H9 (cell line): ENCODE data around the gene CCR3. TPM values are rescaled to one million over a fixed set of nuclear protein-coding genes. Genes with fewer than 3 reads are reported as not detected.

Experiments
- DNase-seq: peaks from one replicate; pipeline ENCODE4 v3.0.0-alpha.2; 2017
- H2AFZ ChIP-seq: one replicate; pipeline ENCODE4 v1.6.1; 2013; ENCODE audit warnings: mild to moderate bottlenecking, low read length, control low read depth, moderate library complexity
- H2AK5ac ChIP-seq: 2 replicates; pipeline ENCODE4 v1.6.1; 2013; ENCODE audit warnings: low read length, control low read depth, mixed read lengths; ENCODE audit not compliant: insufficient read length
- H2BK120ac ChIP-seq: one replicate; pipeline ENCODE4 v1.6.1; 2013; ENCODE audit warnings: low read depth, mild to moderate bottlenecking, low read length, control low read depth, inconsistent platforms; ENCODE audit not compliant: poor library complexity, severe bottlenecking
- H2BK12ac ChIP-seq: 2 replicates; pipeline ENCODE4 v1.6.1; 2013; ENCODE audit warnings: low read length, control low read depth, mixed read lengths, low read depth; ENCODE audit not compliant: insufficient read length
- H2BK15ac ChIP-seq: 2 replicates; pipeline ENCODE4 v1.6.1; 2013; ENCODE audit warnings: low read depth, low read length, control low read depth
- H2BK20ac ChIP-seq: one replicate; pipeline ENCODE4 v1.6.1; 2013; ENCODE audit warnings: low read depth, mild to moderate bottlenecking, low read length, control low read depth, inconsistent platforms; ENCODE audit not compliant: poor library complexity, severe bottlenecking
- H2BK5ac ChIP-seq: 2 replicates; pipeline ENCODE4 v1.6.1; 2013; ENCODE audit warnings: low read length, control low read depth, mixed read lengths; ENCODE audit not compliant: insufficient read length
- H3K14ac ChIP-seq: 2 replicates; pipeline ENCODE4 v1.6.1; 2013; ENCODE audit warnings: low read length, control low read depth; ENCODE audit not compliant: insufficient read depth
- H3K18ac ChIP-seq: 2 replicates; pipeline ENCODE4 v1.6.1; 2013; ENCODE audit warnings: low read depth, mild to moderate bottlenecking, mixed read lengths, low read length, control low read depth; ENCODE audit not compliant: insufficient read length
- H3K23ac ChIP-seq: 2 replicates; pipeline ENCODE4 v1.6.1; 2013; ENCODE audit warnings: low read length, control low read depth, mixed read lengths, low read depth; ENCODE audit not compliant: insufficient read length
- H3K23me2 ChIP-seq: 2 replicates; pipeline ENCODE4 v1.6.1; 2013; ENCODE audit warnings: low read depth, mild to moderate bottlenecking, mixed read lengths, low read length, control low read depth; ENCODE audit not compliant: insufficient read length, poor library complexity, severe bottlenecking
- H3K27ac ChIP-seq: 2 replicates; pipeline ENCODE4 v1.5.1; 2013; ENCODE audit warnings: low read length, control low read depth, mixed read lengths, low read depth; ENCODE audit not compliant: insufficient read length
- H3K27me3 ChIP-seq: 2 replicates; pipeline ENCODE4 v1.6.1; 2013; ENCODE audit warnings: low read length, control low read depth, inconsistent platforms; ENCODE audit not compliant: insufficient read depth
- H3K4ac ChIP-seq: 2 replicates; pipeline ENCODE4 v1.6.1; 2013; ENCODE audit warnings: low read depth, mild to moderate bottlenecking, control low read depth, inconsistent platforms, low read length, moderate library complexity
- H3K4me1 ChIP-seq: 2 replicates; pipeline ENCODE4 v1.6.1; 2013; ENCODE audit warnings: low read length, control low read depth, inconsistent platforms; ENCODE audit not compliant: insufficient read depth
- H3K4me2 ChIP-seq: 2 replicates; pipeline ENCODE4 v1.6.1; 2013; ENCODE audit warnings: low read length, control low read depth, mixed read lengths; ENCODE audit not compliant: insufficient read length, insufficient read depth
- H3K56ac ChIP-seq: 2 replicates; pipeline ENCODE4 v1.6.1; 2013; ENCODE audit warnings: low read depth, mild to moderate bottlenecking, mixed read lengths, low read length, control low read depth; ENCODE audit not compliant: insufficient read length
- H3K79me1 ChIP-seq: 2 replicates; pipeline ENCODE4 v1.6.1; 2013; ENCODE audit warnings: low read depth, mild to moderate bottlenecking, moderate library complexity, low read length, control low read depth, inconsistent platforms; ENCODE audit not compliant: insufficient read depth, poor library complexity, severe bottlenecking
- H3K79me2 ChIP-seq: 2 replicates; pipeline ENCODE4 v1.6.1; 2013; ENCODE audit warnings: low read length, control low read depth, inconsistent platforms; ENCODE audit not compliant: insufficient read depth
- H3K9ac ChIP-seq: 2 replicates; pipeline ENCODE4 v1.6.1; 2013; ENCODE audit warnings: low read length, control low read depth, mixed read lengths; ENCODE audit not compliant: insufficient read length; ENCODE audit errors: extremely low read depth
- H3K9me3 ChIP-seq: one replicate; pipeline ENCODE4 v1.6.1; 2013; ENCODE audit warnings: low read depth, low read length, inconsistent platforms; ENCODE audit not compliant: control insufficient read depth
- H3T11ph ChIP-seq: one replicate; pipeline ENCODE4 v1.6.1; 2013; ENCODE audit warnings: mild to moderate bottlenecking, low read length, control low read depth, inconsistent platforms
- H4K20me1 ChIP-seq: one replicate; pipeline ENCODE4 v1.6.1; 2013; ENCODE audit not compliant: control insufficient read depth, insufficient read length, insufficient read depth
- H4K5ac ChIP-seq: 2 replicates; pipeline ENCODE4 v1.6.1; 2013; ENCODE audit warnings: low read depth, mild to moderate bottlenecking, mixed read lengths, low read length, control low read depth; ENCODE audit not compliant: insufficient read length
- H4K8ac ChIP-seq: replicated peaks from 2 replicates; pipeline ENCODE4 v1.6.1; 2013; ENCODE audit warnings: low read length, control low read depth, mixed read lengths, low read depth; ENCODE audit not compliant: insufficient read length
- H4K91ac ChIP-seq: 2 replicates; pipeline ENCODE4 v1.6.1; 2013; ENCODE audit warnings: low read depth, mild to moderate bottlenecking, moderate library complexity, mixed read lengths, low read length, control low read depth; ENCODE audit not compliant: insufficient read length
- H3K27ac Mint-ChIP-seq, 3 experiments: 2 replicates in 2 of 3; 3 replicates in 1 of 3; pipeline ENCODE4 v1.8.0; 2020 to 2021; ENCODE audit warnings: mixed read lengths in 3 of 3, mild to moderate bottlenecking in 1 of 3, moderate library complexity in 1 of 3
- H3K27me3 Mint-ChIP-seq: 2 replicates; pipeline ENCODE4 v1.8.0; 2021; ENCODE audit warnings: low read depth, mild to moderate bottlenecking, moderate library complexity, mixed read lengths
- H3K36me3 Mint-ChIP-seq, 3 experiments: 2 replicates in 2 of 3; 3 replicates in 1 of 3; pipeline ENCODE4 v1.8.0; 2020 to 2021; ENCODE audit warnings: low read depth in 3 of 3, mixed read lengths in 3 of 3; ENCODE audit not compliant: insufficient read depth in 1 of 3
- H3K4me1 Mint-ChIP-seq, 2 experiments: 2 replicates each; pipeline ENCODE4 v1.8.0; 2020; ENCODE audit warnings: mixed read lengths in 2 of 2
- H3K4me3 Mint-ChIP-seq, 2 experiments: 2 replicates in 1 of 2; 3 replicates in 1 of 2; pipeline ENCODE4 v1.8.0; 2020 to 2021; ENCODE audit warnings: mild to moderate bottlenecking in 2 of 2, mixed read lengths in 2 of 2, moderate library complexity in 1 of 2
- H3K9me3 Mint-ChIP-seq, 2 experiments: 2 replicates in 1 of 2; 3 replicates in 1 of 2; pipeline ENCODE4 v1.8.0; 2020; ENCODE audit warnings: mild to moderate bottlenecking in 2 of 2, mixed read lengths in 2 of 2, moderate library complexity in 1 of 2
- WGBS: extraction: QIAGEN DNeasy Blood & Tissue Kit; methylation state at CpG from one replicate; pipeline ENCODE4 v1.1.7; 2013; ENCODE audit warnings: missing lambda C conversion rate, low lambda C conversion rate, mixed read lengths; ENCODE audit not compliant: insufficient read length; ENCODE audit errors: extremely low coverage; 5-methylcytosine and 5-hydroxymethylcytosine counted together
- total RNA-seq: library from RNA; stranded (reverse); gene quantifications from 2 replicates; pipeline ENCODE4 v1.2.1, GENCODE V29; 2021
- TF ChIP-seq, protein P1 (sequence below): fragments of 200-600 bp; sonication (generic); conservative IDR thresholded peaks from 3 replicates; pipeline ENCODE4 v1.8.0; 2021; ENCODE audit warnings: antibody characterized with exemption, mild to moderate bottlenecking

The CCR3 gene
- total RNA-seq, 1 experiment from 2014 or later: not detected

DNA sequence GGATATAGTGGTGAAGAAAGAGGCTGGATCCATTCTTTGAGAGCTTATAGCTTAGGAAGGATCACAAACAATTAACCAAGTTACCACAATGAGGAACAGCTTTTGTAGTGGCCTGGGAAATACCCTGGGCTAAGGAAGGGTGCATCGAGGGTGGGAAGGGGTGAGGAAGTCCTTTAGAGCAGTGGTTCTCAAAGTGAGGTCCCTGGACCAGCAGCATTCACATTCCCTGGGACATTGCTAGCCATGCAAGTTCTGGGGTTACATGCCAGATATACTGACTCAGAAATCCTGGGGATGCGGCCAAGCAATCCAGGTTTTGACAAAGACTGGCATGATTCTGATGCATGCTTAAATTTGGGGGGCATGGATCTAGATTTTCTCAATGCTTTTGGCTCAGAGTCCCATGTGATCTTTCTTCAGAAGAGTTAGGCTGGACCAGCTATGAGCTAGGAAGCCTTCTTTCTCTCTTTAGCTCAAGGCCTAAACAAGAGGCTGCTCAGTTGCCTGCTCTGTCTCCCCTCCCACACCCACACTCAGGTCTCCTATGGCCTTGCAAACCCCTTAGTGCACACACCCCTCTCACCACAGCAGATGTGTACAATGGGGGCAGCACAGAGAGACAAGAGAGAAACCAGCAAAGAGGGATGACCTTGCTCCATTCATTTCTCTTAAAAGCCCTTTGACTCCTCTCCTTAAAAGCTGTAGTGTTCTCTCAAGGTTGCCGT lies 32.4 kb upstream of the CCR3 start:
- H3K9me3 ChIP-seq: no peaks in the 10 kb centered on the region
- H3K79me2 ChIP-seq: no peaks in the 10 kb centered on the region
- H3K4me2 ChIP-seq: no peak overlapping the region
- H3T11ph ChIP-seq: no peak overlapping the region
- H2BK12ac ChIP-seq: no peak overlapping the region
- TF ChIP-seq, protein P1, sequence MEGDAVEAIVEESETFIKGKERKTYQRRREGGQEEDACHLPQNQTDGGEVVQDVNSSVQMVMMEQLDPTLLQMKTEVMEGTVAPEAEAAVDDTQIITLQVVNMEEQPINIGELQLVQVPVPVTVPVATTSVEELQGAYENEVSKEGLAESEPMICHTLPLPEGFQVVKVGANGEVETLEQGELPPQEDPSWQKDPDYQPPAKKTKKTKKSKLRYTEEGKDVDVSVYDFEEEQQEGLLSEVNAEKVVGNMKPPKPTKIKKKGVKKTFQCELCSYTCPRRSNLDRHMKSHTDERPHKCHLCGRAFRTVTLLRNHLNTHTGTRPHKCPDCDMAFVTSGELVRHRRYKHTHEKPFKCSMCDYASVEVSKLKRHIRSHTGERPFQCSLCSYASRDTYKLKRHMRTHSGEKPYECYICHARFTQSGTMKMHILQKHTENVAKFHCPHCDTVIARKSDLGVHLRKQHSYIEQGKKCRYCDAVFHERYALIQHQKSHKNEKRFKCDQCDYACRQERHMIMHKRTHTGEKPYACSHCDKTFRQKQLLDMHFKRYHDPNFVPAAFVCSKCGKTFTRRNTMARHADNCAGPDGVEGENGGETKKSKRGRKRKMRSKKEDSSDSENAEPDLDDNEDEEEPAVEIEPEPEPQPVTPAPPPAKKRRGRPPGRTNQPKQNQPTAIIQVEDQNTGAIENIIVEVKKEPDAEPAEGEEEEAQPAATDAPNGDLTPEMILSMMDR: no peak
- H4K91ac ChIP-seq: no peak overlapping the region
- no peak overlapping the region for H4K8ac ChIP-seq
- H3K56ac ChIP-seq: no peak overlapping the region
- no peaks in the 10 kb centered on the region for H3K23me2 ChIP-seq
- H4K5ac ChIP-seq: no peak overlapping the region
- no peak overlapping the region for H2AK5ac ChIP-seq
- Mint-ChIP-seq H3K4me1 (peaks cover 11 to 19% of the 10 kb centered on the region in 2 experiments), H3K27ac (no peak overlapping the region), H3K4me3 (no peak overlapping the region), H3K36me3 (no peaks in the 10 kb centered on the region), H3K9me3 (no peaks in the 10 kb centered on the region), H3K27me3 (peaks cover 1% of the 10 kb centered on the region; the same call in 1 of the 2 replicates)
- H3K27ac ChIP-seq: no peak overlapping the region
- H2BK120ac ChIP-seq: no peak overlapping the region
- H3K27me3 ChIP-seq: no peaks in the 10 kb centered on the region
- H3K4me1 ChIP-seq: 0 out of 2 replicates have a peak, but pooled peaks cover 2% of the 10 kb centered on the region
- no CpG with 5 or more reads among the region's 3 CpGs for WGBS
- no peak overlapping the region for H3K9ac ChIP-seq
- no peak overlapping the region for H3K4ac ChIP-seq
- H2BK5ac ChIP-seq: no peak overlapping the region
- no peak for DNase-seq
- H2BK15ac ChIP-seq: no peak overlapping the region
- H3K14ac ChIP-seq: no peak overlapping the region
- no peak overlapping the region for H2AFZ ChIP-seq
- H2BK20ac ChIP-seq: no peak overlapping the region
- no peaks in the 10 kb centered on the region for H3K79me1 ChIP-seq
- no peak overlapping the region for H3K23ac ChIP-seq
- H4K20me1 ChIP-seq: no peaks in the 10 kb centered on the region
- H3K18ac ChIP-seq: no peak overlapping the region
